HepG2 (cell line): ENCODE measurements around the gene TTC31. TPM values are rescaled to one million over a fixed set of nuclear protein-coding genes. Genes with fewer than 3 reads are reported as not detected.

Experiments
- ARID5B ChIP-seq: IDR thresholded peaks from 2 replicates; pipeline ENCODE4 v1.4.0; 2020; ENCODE audit warnings: mild to moderate bottlenecking, missing genetic modification reagents
- ASH2L ChIP-seq: fragments of 300-600, 200-600 bp; sonication (generic); IDR thresholded peaks from 2 replicates; pipeline ENCODE4 v1.7.0; 2017; ENCODE audit warnings: low read depth, mild to moderate bottlenecking, moderate library complexity, mixed read lengths, low read length; ENCODE audit not compliant: insufficient read length
- FOXC1 ChIP-seq: sonication (generic); formaldehyde crosslinking; IDR thresholded peaks from 2 replicates; pipeline ENCODE4 v1.8.0; 2022; ENCODE audit warnings: mild to moderate bottlenecking, missing genetic modification reagents, borderline replicate concordance
- FOXO4 ChIP-seq: sonication (generic); formaldehyde crosslinking; conservative IDR thresholded peaks from 2 replicates; pipeline ENCODE4 v1.8.1; 2023; ENCODE audit warnings: missing genetic modification reagents
- HMG20A ChIP-seq: IDR thresholded peaks from 2 replicates; pipeline ENCODE4 v1.6.1; 2016; ENCODE audit warnings: borderline replicate concordance
- KMT2B ChIP-seq: IDR thresholded peaks from 2 replicates; pipeline ENCODE4 v1.6.1; 2016; ENCODE audit warnings: missing genetic modification reagents, missing compliant biosample characterization
- LBX2 ChIP-seq: sonication (generic); formaldehyde crosslinking; IDR thresholded peaks from 2 replicates; pipeline ENCODE4 v1.5.0; 2020; ENCODE audit warnings: missing genetic modification reagents, mild to moderate bottlenecking, borderline replicate concordance
- SAFB2 ChIP-seq: sonication (generic); formaldehyde crosslinking; IDR thresholded peaks from 2 replicates; pipeline ENCODE4 v1.5.1; 2020; ENCODE audit warnings: missing genetic modification reagents, low read depth, mild to moderate bottlenecking, borderline replicate concordance
- SNAPC5 ChIP-seq: sonication (generic); formaldehyde crosslinking; IDR thresholded peaks from 2 replicates; pipeline ENCODE4 v1.8.1; 2023; ENCODE audit warnings: mild to moderate bottlenecking, missing genetic modification reagents, borderline replicate concordance
- ZFP91 ChIP-seq: sonication (generic); formaldehyde crosslinking; IDR thresholded peaks from 2 replicates; pipeline ENCODE4 v1.9.0; 2022; ENCODE audit warnings: missing genetic modification reagents, mild to moderate bottlenecking, borderline replicate concordance
- ZNF468 ChIP-seq: sonication (generic); formaldehyde crosslinking; IDR thresholded peaks from 2 replicates; pipeline ENCODE4 v1.8.0; 2022; ENCODE audit warnings: mild to moderate bottlenecking, moderate library complexity, missing genetic modification reagents
- ZNF512B ChIP-seq: sonication (generic); formaldehyde crosslinking; IDR thresholded peaks from 2 replicates; pipeline ENCODE4 v1.5.1; 2020; ENCODE audit warnings: missing genetic modification reagents, mild to moderate bottlenecking, borderline replicate concordance
- ZNF513 ChIP-seq: sonication (generic); formaldehyde crosslinking; conservative IDR thresholded peaks from 2 replicates; pipeline ENCODE4 v1.5.0; 2020; ENCODE audit warnings: missing genetic modification reagents
- ZNF709 ChIP-seq: sonication (generic); formaldehyde crosslinking; IDR thresholded peaks from 2 replicates; pipeline ENCODE4 v1.5.0; 2020; ENCODE audit warnings: mild to moderate bottlenecking, missing genetic modification reagents
- polyA plus RNA-seq, 8 experiments: library from polyadenylated mRNA; depleted of rRNA in 3 of 8; stranded (reverse) in 7 of 8; unstranded in 1 of 8; fragments of >200 nt; fragmentation: Illumina TruSeq in 4 of 8; extraction: Trizol in 4 of 8; gene quantifications; 2 replicates each; pipeline versions ENCODE4 v1.2.1 to v1.2.3, GENCODE V29; 2011 to 2016; ENCODE audit warnings: low read depth in 4 of 8, missing spikeins in 1 of 8, mixed read lengths in 1 of 8; ENCODE audit not compliant: insufficient read depth in 1 of 8
- total RNA-seq, 5 experiments: library from RNA; depleted of rRNA; stranded (reverse); fragments of >200 nt; fragmentation: Illumina TruSeq; extraction: Trizol; gene quantifications; 2 replicates each; pipeline ENCODE4 v1.2.3, GENCODE V29; 2016; ENCODE audit warnings: low read depth in 1 of 5

Gene TTC31
- total and polyA plus RNA-seq, 2 of the 13 experiments (the other 11 are each of a cell fraction or from before 2014, with no cell fraction given), result 28.3 to 39.5 TPM

GRCh38 chr2:74481961-74482800 lies 700 bp upstream of the TTC31 start (continued):
- TF ChIP-seq ZNF709 (CRISPR knock-in tag) (peak; percentile 11; the same call in 1 of the 2 replicates), ZNF468 (peak; percentile 45; the same call in 1 of the 2 replicates), SAFB2 (CRISPR knock-in tag) (peak; percentile 46; the same call in 1 of the 2 replicates), FOXC1 (CRISPR knock-in tag) (no peak), LBX2 (CRISPR knock-in tag) (0 out of 2 replicates have a peak, but pooled peaks have one; percentile 45), ZNF513 (CRISPR knock-in tag) (no peak), ZNF512B (no peak), HMG20A (no peak), SNAPC5 (no peak), ZFP91 (CRISPR knock-in tag) (no peak; the same call in none of the 2 replicates), ARID5B (CRISPR knock-in tag) (no peak; the same call in 1 of the 2 replicates), ASH2L (no peak), FOXO4 (CRISPR knock-in tag) (peak; percentile 99), KMT2B (CRISPR knock-in tag) (no peak)
